ENCODE results near the gene STUB1.

DNA sequence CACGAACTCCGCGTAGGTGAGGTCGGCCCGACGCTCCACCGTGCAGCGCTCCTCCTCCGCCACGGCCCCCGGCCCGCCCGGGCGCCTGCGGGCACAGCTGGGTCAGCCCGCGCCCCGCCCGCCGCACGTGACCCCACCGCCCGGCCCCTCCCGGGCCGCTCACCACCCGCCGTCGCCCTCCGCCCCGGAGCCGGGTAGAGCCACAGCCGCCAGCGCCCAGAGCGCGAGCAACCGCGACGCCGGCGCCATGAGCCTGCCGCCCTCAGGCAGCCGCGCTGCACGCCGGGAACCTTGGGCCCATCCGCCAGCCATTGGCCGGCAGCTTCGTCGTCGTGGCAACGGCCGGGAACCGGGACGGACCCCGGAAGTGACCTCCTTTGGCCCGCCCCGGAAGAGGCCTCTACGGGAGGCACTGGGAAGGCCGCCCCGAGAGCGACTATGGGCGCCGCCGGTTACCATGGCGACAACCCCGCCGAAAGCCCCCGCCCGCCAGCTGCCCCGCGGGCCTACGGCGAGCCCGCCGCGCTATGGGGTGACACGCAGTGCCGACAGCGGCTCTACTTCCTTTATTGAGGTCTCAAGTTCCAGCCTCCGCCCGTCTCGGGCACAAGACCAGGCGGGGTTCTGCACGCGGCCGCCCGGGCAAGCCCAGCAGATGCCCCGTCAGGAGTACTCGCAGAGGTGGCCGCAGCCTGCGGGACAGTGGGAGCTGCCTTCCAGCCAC is 4.0 kb downstream of the STUB1 start, which contains the start of gene JMJD8:
- TF ChIP-seq RAD21 (IDR thresholded peaks at IDR 0.05): no peak
- TF ChIP-seq HNF4G (IDR thresholded peaks at IDR 0.05): no peak
- no peak for TF ChIP-seq JUND (IDR thresholded peaks at IDR 0.05)
- TF ChIP-seq, protein P1, sequence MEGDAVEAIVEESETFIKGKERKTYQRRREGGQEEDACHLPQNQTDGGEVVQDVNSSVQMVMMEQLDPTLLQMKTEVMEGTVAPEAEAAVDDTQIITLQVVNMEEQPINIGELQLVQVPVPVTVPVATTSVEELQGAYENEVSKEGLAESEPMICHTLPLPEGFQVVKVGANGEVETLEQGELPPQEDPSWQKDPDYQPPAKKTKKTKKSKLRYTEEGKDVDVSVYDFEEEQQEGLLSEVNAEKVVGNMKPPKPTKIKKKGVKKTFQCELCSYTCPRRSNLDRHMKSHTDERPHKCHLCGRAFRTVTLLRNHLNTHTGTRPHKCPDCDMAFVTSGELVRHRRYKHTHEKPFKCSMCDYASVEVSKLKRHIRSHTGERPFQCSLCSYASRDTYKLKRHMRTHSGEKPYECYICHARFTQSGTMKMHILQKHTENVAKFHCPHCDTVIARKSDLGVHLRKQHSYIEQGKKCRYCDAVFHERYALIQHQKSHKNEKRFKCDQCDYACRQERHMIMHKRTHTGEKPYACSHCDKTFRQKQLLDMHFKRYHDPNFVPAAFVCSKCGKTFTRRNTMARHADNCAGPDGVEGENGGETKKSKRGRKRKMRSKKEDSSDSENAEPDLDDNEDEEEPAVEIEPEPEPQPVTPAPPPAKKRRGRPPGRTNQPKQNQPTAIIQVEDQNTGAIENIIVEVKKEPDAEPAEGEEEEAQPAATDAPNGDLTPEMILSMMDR (IDR thresholded peaks at IDR 0.05; ENCODE audit: low read depth, low read length, missing input control): no peak

Measured in liver (tissue), 3 donors.